ENCODE measurements around the gene ERN1.

The ERN1 gene

GRCh38 chr17:64138441-64138840, 8.5 kb upstream of the ERN1 start:
- TF ChIP-seq CTCF (IDR thresholded peaks at IDR 0.05; ENCODE audit: low read depth, low read length, missing control alignments) = no peak
- DNase-seq (ENCODE audit: low read depth) = no peak
- H3K4me3 ChIP-seq (ENCODE audit: low read depth, low read length) = no peak overlapping the region

GRCh38 chr17:64135000-64135399, 5.1 kb upstream of the ERN1 start:
- no peak overlapping the region for H3K4me3 ChIP-seq (ENCODE audit: low read depth, low read length)
- no peak for DNase-seq (ENCODE audit: low read depth)
- TF ChIP-seq CTCF (IDR thresholded peaks at IDR 0.05; ENCODE audit: low read depth, low read length, missing control alignments) = no peak

- H3K4me3 ChIP-seq (ENCODE audit: low read depth, low read length) = no peak overlapping the region
- no peak for TF ChIP-seq CTCF (IDR thresholded peaks at IDR 0.05; ENCODE audit: low read depth, low read length, missing control alignments)
- DNase-seq (ENCODE audit: low read depth) = no peak
Observed at GRCh38 chr17:64134216-64134970, 4.4 kb upstream of the ERN1 start.

- no peak overlapping the region for H3K4me3 ChIP-seq (ENCODE audit: low read depth, low read length)
- TF ChIP-seq CTCF (IDR thresholded peaks at IDR 0.05; ENCODE audit: low read depth, low read length, missing control alignments) = peak; percentile 57
- DNase-seq (ENCODE audit: low read depth) = peak; percentile 41
Observed at GRCh38 chr17:64133546-64134215, 3.7 kb upstream of the ERN1 start.

GRCh38 chr17:64131606-64132270, 1.8 kb upstream of the ERN1 start:
- no peak for DNase-seq (ENCODE audit: low read depth)
- no peak overlapping the region for H3K4me3 ChIP-seq (ENCODE audit: low read depth, low read length)
- TF ChIP-seq CTCF (IDR thresholded peaks at IDR 0.05; ENCODE audit: low read depth, low read length, missing control alignments) = no peak

- no peak for TF ChIP-seq CTCF (IDR thresholded peaks at IDR 0.05; ENCODE audit: low read depth, low read length, missing control alignments)
- peak overlapping the region; percentile 40 for H3K4me3 ChIP-seq (ENCODE audit: low read depth, low read length)
- peak; percentile 53 for DNase-seq (ENCODE audit: low read depth)
Observed at GRCh38 chr17:64130559-64131001, 636 bp upstream of the ERN1 start.

All from GM12864 (cell line).